Subcutaneous adipose tissue (tissue), 4 donors: Measurements from ENCODE around the gene ENTPD8. TPM values are rescaled to one million over a fixed set of nuclear protein-coding genes. Genes with fewer than 3 reads are reported as not detected.

Experiments used
- total RNA-seq, 4 donors: library from RNA; depleted of rRNA; stranded (reverse); fragments of >200 nt; gene quantifications; one replicate each; pipeline ENCODE4 v1.1.0, GENCODE V29; 2016
- TF ChIP-seq, protein P1 (sequence below): fragments of 450-650 bp; IDR thresholded peaks from one replicate; pipeline ENCODE4 v1.5.1; 2016; ENCODE audit warnings: low read depth, mild to moderate bottlenecking, control low read depth, antibody characterized with exemption, moderate library complexity

The ENTPD8 gene
- total RNA-seq, 4 donors from 2014 or later: not detected

DNA sequence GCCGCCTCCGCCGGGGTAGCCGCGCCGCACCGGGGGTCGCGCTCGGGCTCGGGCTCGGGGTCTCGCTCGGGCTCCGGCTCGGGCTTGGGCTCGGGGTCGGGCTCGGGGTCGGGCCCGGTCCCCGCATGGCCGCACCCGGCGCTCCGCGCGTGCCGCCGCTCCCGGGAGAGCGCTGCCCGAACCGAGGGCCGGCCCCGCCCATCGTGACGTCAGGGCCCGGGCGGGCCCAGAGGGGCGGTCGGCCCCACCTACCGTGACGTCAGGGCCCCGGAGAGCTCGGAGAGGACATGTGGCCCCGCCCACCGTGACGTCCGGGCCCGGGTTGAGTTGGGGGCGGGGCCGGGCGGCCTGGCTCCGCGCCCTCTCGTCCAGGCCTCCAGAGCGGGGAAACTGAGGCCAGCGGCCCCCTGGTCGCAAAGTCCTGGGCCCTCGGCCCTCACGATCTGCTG, 18.0 kb upstream of the ENTPD8 start, which contains the start of gene NSMF:
TSS of gene NSMF (minus strand) at position 183 of the 449 bp plus-strand sequence. CDS start 232 bp downstream, outside the sequence.
- TF ChIP-seq, protein P1, sequence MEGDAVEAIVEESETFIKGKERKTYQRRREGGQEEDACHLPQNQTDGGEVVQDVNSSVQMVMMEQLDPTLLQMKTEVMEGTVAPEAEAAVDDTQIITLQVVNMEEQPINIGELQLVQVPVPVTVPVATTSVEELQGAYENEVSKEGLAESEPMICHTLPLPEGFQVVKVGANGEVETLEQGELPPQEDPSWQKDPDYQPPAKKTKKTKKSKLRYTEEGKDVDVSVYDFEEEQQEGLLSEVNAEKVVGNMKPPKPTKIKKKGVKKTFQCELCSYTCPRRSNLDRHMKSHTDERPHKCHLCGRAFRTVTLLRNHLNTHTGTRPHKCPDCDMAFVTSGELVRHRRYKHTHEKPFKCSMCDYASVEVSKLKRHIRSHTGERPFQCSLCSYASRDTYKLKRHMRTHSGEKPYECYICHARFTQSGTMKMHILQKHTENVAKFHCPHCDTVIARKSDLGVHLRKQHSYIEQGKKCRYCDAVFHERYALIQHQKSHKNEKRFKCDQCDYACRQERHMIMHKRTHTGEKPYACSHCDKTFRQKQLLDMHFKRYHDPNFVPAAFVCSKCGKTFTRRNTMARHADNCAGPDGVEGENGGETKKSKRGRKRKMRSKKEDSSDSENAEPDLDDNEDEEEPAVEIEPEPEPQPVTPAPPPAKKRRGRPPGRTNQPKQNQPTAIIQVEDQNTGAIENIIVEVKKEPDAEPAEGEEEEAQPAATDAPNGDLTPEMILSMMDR: no peak

DNA sequence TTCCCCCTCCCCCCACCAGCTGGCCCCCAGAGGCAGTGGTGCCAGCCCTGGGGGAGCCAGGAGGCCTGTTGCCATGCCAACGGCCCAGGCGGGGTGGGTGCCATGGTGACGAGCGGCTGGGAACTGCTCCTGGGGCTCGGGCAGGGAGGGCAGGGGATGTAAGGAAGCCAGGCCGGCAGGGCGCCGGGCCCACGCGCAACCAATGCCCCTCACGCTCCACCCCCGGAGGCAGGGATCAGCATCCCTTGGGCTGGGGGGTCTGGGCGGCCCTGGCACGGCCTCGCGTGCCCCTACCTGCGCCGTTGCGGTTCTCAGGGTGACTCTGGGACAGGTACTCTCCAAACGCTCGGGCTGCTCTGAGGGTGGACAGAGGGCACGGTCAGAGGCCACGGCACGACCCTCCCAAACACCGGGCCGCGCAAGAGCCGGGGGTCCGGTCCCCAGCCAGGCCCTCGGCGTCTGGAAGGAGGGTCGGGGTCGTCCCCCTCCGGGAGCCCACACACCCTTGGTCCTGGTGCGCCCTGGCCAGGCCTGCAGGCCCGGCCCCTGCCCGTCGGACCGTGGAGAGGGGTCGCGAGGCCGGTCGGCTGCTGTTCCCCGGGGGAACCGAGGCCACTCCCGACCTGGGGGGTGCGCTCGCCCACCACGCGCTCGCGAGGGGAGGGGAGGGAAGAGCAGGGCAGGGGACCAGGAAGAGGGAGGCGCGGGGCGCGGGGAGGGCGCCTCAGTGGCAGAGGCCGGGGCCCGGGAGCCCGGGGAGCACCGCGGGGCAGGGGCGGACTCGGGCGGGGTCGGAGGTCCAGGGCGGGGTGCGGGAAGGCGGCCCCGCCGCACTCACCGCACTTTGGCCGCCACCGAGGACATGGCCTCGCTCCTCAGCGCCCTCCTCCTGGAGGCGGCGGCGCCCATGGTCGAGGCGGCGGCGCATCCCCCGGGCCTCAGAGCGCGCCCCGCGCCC, 17.3 kb upstream of the ENTPD8 start:
- TF ChIP-seq, protein P1: no peak

DNA sequence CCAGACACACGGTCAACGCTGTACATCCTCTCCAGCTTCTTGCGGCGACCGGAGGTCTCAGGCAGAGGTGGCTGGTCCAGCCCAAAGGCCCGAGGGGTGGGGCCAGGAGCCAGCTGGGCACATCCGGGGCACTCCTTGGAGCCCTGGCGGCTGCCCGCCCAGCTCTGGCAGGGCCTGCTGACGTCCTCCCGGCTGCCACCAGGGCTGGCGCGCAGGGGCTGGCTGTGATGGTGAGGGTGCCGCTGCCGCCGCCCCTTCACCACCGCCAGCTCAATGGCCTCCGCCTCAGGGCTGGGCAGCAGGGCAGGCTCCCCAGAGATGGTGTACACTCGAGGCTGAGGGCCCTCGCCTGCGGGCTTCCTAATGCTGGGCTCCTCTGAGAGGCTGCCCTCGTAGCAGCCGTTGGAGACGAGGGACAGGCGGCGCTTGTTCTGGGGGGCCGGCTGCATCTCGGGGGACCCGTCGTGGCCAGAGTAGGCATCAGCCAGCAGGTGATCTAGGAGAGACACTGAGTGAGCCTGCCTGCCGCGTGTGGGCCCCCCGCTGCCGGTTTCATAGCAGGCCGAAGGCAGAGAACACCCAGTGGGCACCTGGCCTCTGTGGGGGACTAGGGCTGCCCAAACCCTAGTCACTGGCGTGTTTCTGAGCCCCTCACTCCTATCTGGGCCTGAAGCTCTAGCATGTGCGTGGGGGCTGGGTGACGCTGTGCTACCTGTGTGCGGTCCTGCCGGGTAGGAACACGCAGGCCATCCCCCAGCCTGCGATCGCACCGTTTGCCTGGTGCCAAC, 16.4 kb upstream of the ENTPD8 start:
- TF ChIP-seq, protein P1: no peak

DNA sequence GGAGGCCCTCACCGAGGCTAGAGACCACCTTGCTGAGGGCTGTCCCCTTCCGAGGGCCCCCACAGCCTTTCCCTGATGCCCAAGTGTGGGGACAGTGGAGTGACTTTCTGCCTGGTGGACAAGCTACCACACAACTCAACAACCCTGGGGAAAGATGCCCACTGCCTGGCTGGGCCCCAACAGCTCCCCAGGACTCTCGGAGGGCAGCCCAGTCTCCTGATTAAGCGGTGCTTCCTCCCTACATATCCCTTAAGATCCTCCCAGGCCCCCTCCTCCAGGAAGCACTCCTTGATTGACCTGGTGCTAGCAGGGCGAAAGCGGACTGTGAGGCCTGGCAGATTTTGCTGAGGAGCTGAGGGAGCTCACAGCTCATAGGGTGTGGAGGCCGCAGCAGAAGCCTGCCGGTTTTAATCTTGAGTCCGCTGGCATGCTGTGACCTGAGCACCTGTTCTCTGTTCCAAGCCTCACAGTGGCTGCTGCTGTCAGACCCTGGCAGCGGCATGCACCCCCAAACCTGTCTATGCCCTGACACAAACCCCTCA, 15.8 kb upstream of the ENTPD8 start:
- TF ChIP-seq, protein P1: no peak

DNA sequence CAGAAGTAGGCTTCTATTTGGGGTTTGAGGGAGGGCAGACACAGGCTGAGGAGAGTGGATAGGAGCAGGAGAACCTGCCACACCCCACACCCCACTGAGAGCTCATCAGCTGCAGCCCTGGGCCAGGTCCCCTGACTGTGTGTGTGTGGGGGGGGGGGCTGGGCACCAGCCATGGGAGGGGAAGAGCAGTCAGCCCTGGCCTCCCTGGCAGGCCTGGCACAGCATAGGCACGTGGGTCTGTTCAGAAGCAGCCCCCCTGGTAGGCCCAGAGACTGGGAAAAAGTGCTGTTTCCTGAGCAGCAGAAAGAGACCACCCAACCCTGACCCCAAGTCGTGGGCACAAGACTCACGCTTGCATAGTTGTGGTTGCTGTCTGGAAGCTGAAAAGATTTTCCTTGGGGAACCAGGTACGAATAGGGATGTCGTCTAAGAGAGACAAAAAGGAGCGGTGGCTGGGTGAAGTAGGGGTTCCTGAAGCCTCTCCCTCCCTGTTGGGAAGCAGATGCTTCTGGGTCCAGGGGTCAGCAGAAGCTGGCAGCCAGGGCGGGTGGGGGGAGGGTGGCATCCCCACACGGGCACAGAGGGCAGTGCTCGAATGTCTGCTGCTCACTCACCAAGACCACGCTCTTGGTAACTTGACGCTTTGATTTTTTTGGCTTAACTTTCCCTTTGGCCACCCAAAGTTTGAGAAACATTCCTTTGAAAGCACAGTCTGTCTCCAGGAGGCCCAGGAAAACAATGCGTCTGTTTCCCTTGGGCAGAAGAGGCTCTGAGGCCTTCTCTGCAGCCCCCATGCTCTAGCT, 15.1 kb upstream of the ENTPD8 start:
- TF ChIP-seq, protein P1: no peak

DNA sequence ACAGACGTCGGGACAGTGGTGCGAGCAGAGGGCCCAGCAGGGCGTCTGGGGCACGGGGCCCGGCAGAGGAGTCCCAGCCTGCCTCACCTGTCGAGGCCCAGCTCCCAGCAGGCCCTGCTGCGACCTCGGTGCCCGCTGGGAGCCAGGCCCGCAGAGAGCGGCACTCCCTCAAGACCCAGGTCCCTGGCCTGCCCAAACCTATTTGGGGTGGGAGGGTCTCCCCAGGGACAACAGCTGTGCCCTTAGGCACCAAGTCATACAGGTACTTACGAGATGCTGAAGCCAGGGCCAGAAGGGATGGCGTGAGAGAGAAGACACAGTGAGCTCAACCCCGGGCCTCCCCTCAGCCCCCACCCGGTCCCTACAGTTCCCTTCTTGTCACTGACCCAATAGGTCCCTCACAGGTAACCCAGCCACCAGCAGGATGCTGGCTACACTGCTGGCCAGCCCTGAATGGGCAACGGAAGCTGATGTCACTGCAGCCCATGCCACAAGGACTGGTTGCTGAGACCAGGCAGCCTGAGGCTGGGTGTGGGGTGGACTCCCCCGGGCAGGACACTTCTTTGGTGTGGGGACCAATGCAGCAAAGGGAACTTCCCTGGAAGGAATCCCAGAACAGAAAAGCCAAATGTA, 14.3 kb upstream of the ENTPD8 start:
- TF ChIP-seq, protein P1: no peak
